H9 (cell line): ENCODE data around the gene FUT9. TPM values are rescaled to one million over a fixed set of nuclear protein-coding genes. Genes with fewer than 3 reads are reported as not detected.

ENCODE experiments used
- DNase-seq: peaks from one replicate; pipeline ENCODE4 v3.0.0-alpha.2; 2017
- H2AFZ ChIP-seq: one replicate; pipeline ENCODE4 v1.6.1; 2013; ENCODE audit warnings: mild to moderate bottlenecking, low read length, control low read depth, moderate library complexity
- H2AK5ac ChIP-seq: 2 replicates; pipeline ENCODE4 v1.6.1; 2013; ENCODE audit warnings: low read length, control low read depth, mixed read lengths; ENCODE audit not compliant: insufficient read length
- H2BK120ac ChIP-seq: one replicate; pipeline ENCODE4 v1.6.1; 2013; ENCODE audit warnings: low read depth, mild to moderate bottlenecking, low read length, control low read depth, inconsistent platforms; ENCODE audit not compliant: poor library complexity, severe bottlenecking
- H2BK12ac ChIP-seq: 2 replicates; pipeline ENCODE4 v1.6.1; 2013; ENCODE audit warnings: low read length, control low read depth, mixed read lengths, low read depth; ENCODE audit not compliant: insufficient read length
- H2BK15ac ChIP-seq: 2 replicates; pipeline ENCODE4 v1.6.1; 2013; ENCODE audit warnings: low read depth, low read length, control low read depth
- H2BK20ac ChIP-seq: one replicate; pipeline ENCODE4 v1.6.1; 2013; ENCODE audit warnings: low read depth, mild to moderate bottlenecking, low read length, control low read depth, inconsistent platforms; ENCODE audit not compliant: poor library complexity, severe bottlenecking
- H2BK5ac ChIP-seq: 2 replicates; pipeline ENCODE4 v1.6.1; 2013; ENCODE audit warnings: low read length, control low read depth, mixed read lengths; ENCODE audit not compliant: insufficient read length
- H3K14ac ChIP-seq: 2 replicates; pipeline ENCODE4 v1.6.1; 2013; ENCODE audit warnings: low read length, control low read depth; ENCODE audit not compliant: insufficient read depth
- H3K18ac ChIP-seq: 2 replicates; pipeline ENCODE4 v1.6.1; 2013; ENCODE audit warnings: low read depth, mild to moderate bottlenecking, mixed read lengths, low read length, control low read depth; ENCODE audit not compliant: insufficient read length
- H3K23ac ChIP-seq: 2 replicates; pipeline ENCODE4 v1.6.1; 2013; ENCODE audit warnings: low read length, control low read depth, mixed read lengths, low read depth; ENCODE audit not compliant: insufficient read length
- H3K23me2 ChIP-seq: 2 replicates; pipeline ENCODE4 v1.6.1; 2013; ENCODE audit warnings: low read depth, mild to moderate bottlenecking, mixed read lengths, low read length, control low read depth; ENCODE audit not compliant: insufficient read length, poor library complexity, severe bottlenecking
- H3K27ac ChIP-seq: 2 replicates; pipeline ENCODE4 v1.5.1; 2013; ENCODE audit warnings: low read length, control low read depth, mixed read lengths, low read depth; ENCODE audit not compliant: insufficient read length
- H3K27me3 ChIP-seq: 2 replicates; pipeline ENCODE4 v1.6.1; 2013; ENCODE audit warnings: low read length, control low read depth, inconsistent platforms; ENCODE audit not compliant: insufficient read depth
- H3K4ac ChIP-seq: 2 replicates; pipeline ENCODE4 v1.6.1; 2013; ENCODE audit warnings: low read depth, mild to moderate bottlenecking, control low read depth, inconsistent platforms, low read length, moderate library complexity
- H3K4me1 ChIP-seq: 2 replicates; pipeline ENCODE4 v1.6.1; 2013; ENCODE audit warnings: low read length, control low read depth, inconsistent platforms; ENCODE audit not compliant: insufficient read depth
- H3K4me2 ChIP-seq: 2 replicates; pipeline ENCODE4 v1.6.1; 2013; ENCODE audit warnings: low read length, control low read depth, mixed read lengths; ENCODE audit not compliant: insufficient read length, insufficient read depth
- H3K56ac ChIP-seq: 2 replicates; pipeline ENCODE4 v1.6.1; 2013; ENCODE audit warnings: low read depth, mild to moderate bottlenecking, mixed read lengths, low read length, control low read depth; ENCODE audit not compliant: insufficient read length
- H3K79me1 ChIP-seq: 2 replicates; pipeline ENCODE4 v1.6.1; 2013; ENCODE audit warnings: low read depth, mild to moderate bottlenecking, moderate library complexity, low read length, control low read depth, inconsistent platforms; ENCODE audit not compliant: insufficient read depth, poor library complexity, severe bottlenecking
- H3K79me2 ChIP-seq: 2 replicates; pipeline ENCODE4 v1.6.1; 2013; ENCODE audit warnings: low read length, control low read depth, inconsistent platforms; ENCODE audit not compliant: insufficient read depth
- H3K9ac ChIP-seq: 2 replicates; pipeline ENCODE4 v1.6.1; 2013; ENCODE audit warnings: low read length, control low read depth, mixed read lengths; ENCODE audit not compliant: insufficient read length; ENCODE audit errors: extremely low read depth
- H3K9me3 ChIP-seq: one replicate; pipeline ENCODE4 v1.6.1; 2013; ENCODE audit warnings: low read depth, low read length, inconsistent platforms; ENCODE audit not compliant: control insufficient read depth
- H3T11ph ChIP-seq: one replicate; pipeline ENCODE4 v1.6.1; 2013; ENCODE audit warnings: mild to moderate bottlenecking, low read length, control low read depth, inconsistent platforms
- H4K20me1 ChIP-seq: one replicate; pipeline ENCODE4 v1.6.1; 2013; ENCODE audit not compliant: control insufficient read depth, insufficient read length, insufficient read depth
- H4K5ac ChIP-seq: 2 replicates; pipeline ENCODE4 v1.6.1; 2013; ENCODE audit warnings: low read depth, mild to moderate bottlenecking, mixed read lengths, low read length, control low read depth; ENCODE audit not compliant: insufficient read length
- H4K8ac ChIP-seq: replicated peaks from 2 replicates; pipeline ENCODE4 v1.6.1; 2013; ENCODE audit warnings: low read length, control low read depth, mixed read lengths, low read depth; ENCODE audit not compliant: insufficient read length
- H4K91ac ChIP-seq: 2 replicates; pipeline ENCODE4 v1.6.1; 2013; ENCODE audit warnings: low read depth, mild to moderate bottlenecking, moderate library complexity, mixed read lengths, low read length, control low read depth; ENCODE audit not compliant: insufficient read length
- H3K27ac Mint-ChIP-seq, 3 experiments: 2 replicates in 2 of 3; 3 replicates in 1 of 3; pipeline ENCODE4 v1.8.0; 2020 to 2021; ENCODE audit warnings: mixed read lengths in 3 of 3, mild to moderate bottlenecking in 1 of 3, moderate library complexity in 1 of 3
- H3K27me3 Mint-ChIP-seq: 2 replicates; pipeline ENCODE4 v1.8.0; 2021; ENCODE audit warnings: low read depth, mild to moderate bottlenecking, moderate library complexity, mixed read lengths
- H3K36me3 Mint-ChIP-seq, 3 experiments: 2 replicates in 2 of 3; 3 replicates in 1 of 3; pipeline ENCODE4 v1.8.0; 2020 to 2021; ENCODE audit warnings: low read depth in 3 of 3, mixed read lengths in 3 of 3; ENCODE audit not compliant: insufficient read depth in 1 of 3
- H3K4me1 Mint-ChIP-seq, 2 experiments: 2 replicates each; pipeline ENCODE4 v1.8.0; 2020; ENCODE audit warnings: mixed read lengths in 2 of 2
- H3K4me3 Mint-ChIP-seq, 2 experiments: 2 replicates in 1 of 2; 3 replicates in 1 of 2; pipeline ENCODE4 v1.8.0; 2020 to 2021; ENCODE audit warnings: mild to moderate bottlenecking in 2 of 2, mixed read lengths in 2 of 2, moderate library complexity in 1 of 2
- H3K9me3 Mint-ChIP-seq, 2 experiments: 2 replicates in 1 of 2; 3 replicates in 1 of 2; pipeline ENCODE4 v1.8.0; 2020; ENCODE audit warnings: mild to moderate bottlenecking in 2 of 2, mixed read lengths in 2 of 2, moderate library complexity in 1 of 2
- CTCF ChIP-seq: fragments of 200-600 bp; sonication (generic); conservative IDR thresholded peaks from 3 replicates; pipeline ENCODE4 v1.8.0; 2021; ENCODE audit warnings: antibody characterized with exemption, mild to moderate bottlenecking
- WGBS: extraction: QIAGEN DNeasy Blood & Tissue Kit; methylation state at CpG from one replicate; pipeline ENCODE4 v1.1.7; 2013; ENCODE audit warnings: missing lambda C conversion rate, low lambda C conversion rate, mixed read lengths; ENCODE audit not compliant: insufficient read length; ENCODE audit errors: extremely low coverage; 5-methylcytosine and 5-hydroxymethylcytosine counted together
- total RNA-seq: library from RNA; stranded (reverse); gene quantifications from 2 replicates; pipeline ENCODE4 v1.2.1, GENCODE V29; 2021

The FUT9 gene
- total RNA-seq, 1 experiment from 2014 or later, result 1.6 TPM

DNA sequence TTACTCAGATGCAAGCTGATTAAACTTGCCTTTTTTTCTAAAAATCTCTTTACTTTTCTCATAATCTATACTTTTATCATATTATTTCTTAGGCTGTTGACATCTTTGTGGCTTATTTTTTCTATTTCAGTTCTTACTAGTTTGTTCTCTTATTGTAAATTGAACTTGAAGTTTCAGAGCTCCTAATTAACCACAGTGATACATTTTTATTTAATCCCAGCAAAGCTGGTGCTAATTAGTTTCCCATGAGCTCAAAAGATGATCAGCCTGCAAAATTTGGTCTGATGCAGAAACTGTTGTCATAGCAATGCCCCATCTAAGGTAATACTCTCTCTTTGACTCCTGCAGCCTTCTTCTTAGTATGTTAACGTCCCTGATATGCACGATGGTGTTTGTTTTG is 170.3 kb downstream of the FUT9 start:
- H3K27me3 Mint-ChIP-seq, result no peaks in the 10 kb centered on the region; the same call in 1 of the 2 replicates
- Histone ChIP-seq H2BK20ac (no peak overlapping the region), H3K18ac (no peak overlapping the region), H3K4ac (no peak overlapping the region), H3K4me2 (no peak overlapping the region), H3K23me2 (no peaks in the 10 kb centered on the region), H3T11ph (no peak overlapping the region), H4K20me1 (no peaks in the 10 kb centered on the region), H2BK5ac (no peak overlapping the region), H4K5ac (no peak overlapping the region), H3K27me3 (no peaks in the 10 kb centered on the region), H3K14ac (no peak overlapping the region), H3K27ac (no peak overlapping the region), H2AK5ac (no peak overlapping the region), H2BK120ac (no peak overlapping the region), H2BK12ac (no peak overlapping the region), H3K56ac (no peak overlapping the region), H4K91ac (no peak overlapping the region), H3K4me1 (peaks cover 4% of the 10 kb centered on the region; the same call in 1 of the 2 replicates), H3K79me2 (no peaks in the 10 kb centered on the region), H3K9ac (no peak overlapping the region), H3K79me1 (no peaks in the 10 kb centered on the region), H3K23ac (no peak overlapping the region), H3K9me3 (no peaks in the 10 kb centered on the region), H2BK15ac (no peak overlapping the region), H2AFZ (no peak overlapping the region), H4K8ac (no peak overlapping the region)
- H3K36me3 Mint-ChIP-seq, result peaks cover 10 to 52% (median 17%) of the 10 kb centered on the region in 3 experiments
- peaks cover 16 to 30% of the 10 kb centered on the region in 2 experiments; a peak in 4 of 5 replicates for H3K9me3 Mint-ChIP-seq
- no peak overlapping the region; a peak in 1 of 7 replicates for H3K27ac Mint-ChIP-seq
- TF ChIP-seq CTCF, result no peak
- DNase-seq, result no peak
- no CpG with 5 or more reads among the region's 2 CpGs for WGBS
- H3K4me3 Mint-ChIP-seq, result no peak overlapping the region
- H3K4me1 Mint-ChIP-seq, result peaks cover 48 to 54% of the 10 kb centered on the region in 2 experiments
